ENCODE data around the gene DTWD1.
"Not testable (repeated sequence)": the region's sequence is repeated elsewhere in the genome, so short reads cannot be mapped to it uniquely, and the experiment has no call there.

- TF ChIP-seq CTCF, POLR2A (IDR thresholded peaks at IDR 0.05): not testable (repeated sequence)
Measured at GRCh38 chr15:49592829-49593316, 28.0 kb upstream of the DTWD1 start.
